H1 (cell line): Measurements from ENCODE around the gene LRRC27. TPM values are rescaled to one million over a fixed set of nuclear protein-coding genes. Genes with fewer than 3 reads are reported as not detected.

ENCODE experiments used
- CHD7 ChIP-seq: fragments of 300-600 bp; sonication (generic); IDR thresholded peaks from 2 replicates; pipeline ENCODE4 v1.7.1; 2012; ENCODE audit warnings: low read length, moderate library complexity, mild to moderate bottlenecking, inconsistent platforms; ENCODE audit not compliant: insufficient replicate concordance
- polyA plus RNA-seq, 7 experiments: library from polyadenylated mRNA; depleted of rRNA in 3 of 7; stranded (reverse) in 5 of 7; unstranded in 2 of 7; fragments of >200 nt in 5 of 7; fragments of 200-250 nt in 2 of 7; gene quantifications; 1 replicate in 5 of 7; 2 replicates in 1 of 7; 4 replicates in 1 of 7; pipeline versions ENCODE4 v1.2.1 to v1.2.3, GENCODE V29; 2011 to 2013; ENCODE audit warnings: missing spikeins in 2 of 7, mixed read lengths in 2 of 7
- total RNA-seq: library from RNA; stranded (reverse); fragmentation: NEBNext Ultra II Directional; extraction: Animal tissue kit (Norgen Biotek cat#: 25700); gene quantifications from 2 replicates; pipeline ENCODE4 v1.2.1, GENCODE V29; 2021

LRRC27 gene
- total and polyA plus RNA-seq, 2 of the 8 experiments (the other 6 are each of a cell fraction or from before 2014, with no cell fraction given), result 1.2 to 3.8 TPM

GRCh38 chr10:132353456-132354355 lies 21.7 kb downstream of the LRRC27 start (continued):
- no peak for TF ChIP-seq CHD7
